ENCODE measurements around the gene HIBCH. TPM values are rescaled to one million over a fixed set of nuclear protein-coding genes. Genes with fewer than 3 reads are reported as not detected.

The HIBCH gene
- total and polyA plus RNA-seq, 2 of the 13 experiments (the other 11 are each of a cell fraction or from before 2014, with no cell fraction given) = 18.8 to 49.5 TPM

- TF ChIP-seq FOSL2 (CRISPR knock-in tag; IDR thresholded peaks at IDR 0.05) = peak; percentile 9; the same call in 1 of the 2 replicates
- TF ChIP-seq ZNF101 (CRISPR knock-in tag; IDR thresholded peaks at IDR 0.05; ENCODE audit: borderline replicate concordance, low read depth) = no peak
- TF ChIP-seq SP2 (CRISPR knock-in tag; IDR thresholded peaks at IDR 0.05) = no peak
- peak; percentile 26; the same call in 1 of the 2 replicates for TF ChIP-seq THAP11 (CRISPR knock-in tag; IDR thresholded peaks at IDR 0.05)
- TF ChIP-seq SOX6 (IDR thresholded peaks at IDR 0.05) = no peak
- peak; percentile 72; the same call in 1 of the 2 replicates for TF ChIP-seq SOX6 (CRISPR knock-in tag; IDR thresholded peaks at IDR 0.05)
- no peak for TF ChIP-seq ATF1 (CRISPR knock-in tag; IDR thresholded peaks at IDR 0.05)
- TF ChIP-seq ATRX (CRISPR knock-in tag; IDR thresholded peaks at IDR 0.05; ENCODE audit: borderline replicate concordance) = no peak
- TF ChIP-seq ZFP90 (CRISPR knock-in tag; IDR thresholded peaks at IDR 0.05; ENCODE audit: borderline replicate concordance) = no peak
- no peak for TF ChIP-seq BHLHE40 (IDR thresholded peaks at IDR 0.05; ENCODE audit: low read length)
- no peak for TF ChIP-seq E2F1 (CRISPR knock-in tag; IDR thresholded peaks at IDR 0.05)
- TF ChIP-seq TEAD2 (CRISPR knock-in tag; IDR thresholded peaks at IDR 0.05) = no peak
- TF ChIP-seq TOPORS (CRISPR knock-in tag; IDR thresholded peaks at IDR 0.05) = no peak
- peak; percentile 44; the same call in 1 of the 2 replicates for TF ChIP-seq NFIC (IDR thresholded peaks at IDR 0.05; ENCODE audit: low read length)
- no peak for TF ChIP-seq ZNF260 (CRISPR knock-in tag; IDR thresholded peaks at IDR 0.05; ENCODE audit: borderline replicate concordance, low read depth)
- TF ChIP-seq ATF4 (CRISPR knock-in tag; IDR thresholded peaks at IDR 0.05) = 0 out of 4 replicates have a peak, but pooled peaks of 1 of the 2 experiments have one; percentile 32
- TF ChIP-seq MAFK (conservative IDR thresholded peaks at IDR 0.05 in 1 of 2, IDR thresholded peaks at IDR 0.05 in 1 of 2; ENCODE audit: low read length in 2 of 2) = peak in 1 of 2 experiments; percentile 8; a peak in 1 of 4 replicates
- TF ChIP-seq FOXA1 (IDR thresholded peaks at IDR 0.05) = peak; percentile 95
- peak; percentile 58 for TF ChIP-seq FOXA1 (CRISPR knock-in tag; IDR thresholded peaks at IDR 0.05)
- TF ChIP-seq BCLAF1 (IDR thresholded peaks at IDR 0.05) = no peak
- TF ChIP-seq FOXK1 (CRISPR knock-in tag; IDR thresholded peaks at IDR 0.05; ENCODE audit: borderline replicate concordance, low read depth) = peak; percentile 65; the same call in 1 of the 2 replicates
- TF ChIP-seq TCF7L2 (IDR thresholded peaks at IDR 0.05; ENCODE audit: low read depth, low read length) = 0 out of 2 replicates have a peak, but pooled peaks have one; percentile 28
- TF ChIP-seq SUZ12 (IDR thresholded peaks at IDR 0.05; ENCODE audit: low read depth, low read length) = no peak
- TF ChIP-seq NCOA2 (CRISPR knock-in tag; IDR thresholded peaks at IDR 0.05) = 0 out of 2 replicates have a peak, but pooled peaks have one; percentile 28
- peak; percentile 88 for TF ChIP-seq ARID3A (IDR thresholded peaks at IDR 0.05; ENCODE audit: low read depth, low read length)
- 0 out of 4 replicates have a peak, but pooled peaks of 1 of the 2 experiments have one; percentile 16 for TF ChIP-seq NR2F1 (CRISPR knock-in tag; IDR thresholded peaks at IDR 0.05)
Measured at GRCh38 chr2:190270298-190270697, 49.3 kb downstream of the HIBCH start (continued).
